Small intestine (tissue), 7 donors: ENCODE data around the gene NDUFV3. TPM values are rescaled to one million over a fixed set of nuclear protein-coding genes. Genes with fewer than 3 reads are reported as not detected.

Source experiments
- DNase-seq, 2 donors: peaks; one replicate each; pipeline versions ENCODE4 v3.0.0 to v3.0.0-alpha.2; 2013
- FAIRE-seq: peaks from 2 replicates; lab custom pipeline; 2012; peaks lifted over from hg19 to GRCh38; lab: Jason Lieb, UNC
- H3K27ac ChIP-seq, 3 donors: one replicate each; pipeline ENCODE4 v1.5.1; 2013; ENCODE audit warnings: low read length in 2 of 3, mild to moderate bottlenecking in 2 of 3, control low read depth in 1 of 3, inconsistent platforms in 1 of 3, low read depth in 1 of 3, moderate library complexity in 1 of 3
- H3K27me3 ChIP-seq, 3 donors: one replicate each; pipeline ENCODE4 v1.6.1; 2013; ENCODE audit warnings: low read length in 3 of 3, inconsistent platforms in 1 of 3; ENCODE audit not compliant: control insufficient read depth in 3 of 3, insufficient read depth in 3 of 3
- H3K36me3 ChIP-seq, 3 donors: one replicate each; pipeline ENCODE4 v1.6.1; 2013; ENCODE audit warnings: low read length in 3 of 3, inconsistent platforms in 1 of 3, low read depth in 1 of 3, mild to moderate bottlenecking in 1 of 3, moderate library complexity in 1 of 3; ENCODE audit not compliant: control insufficient read depth in 3 of 3, insufficient read depth in 2 of 3
- H3K4me1 ChIP-seq, 3 donors: one replicate each; pipeline ENCODE4 v1.6.1; 2013; ENCODE audit warnings: low read length in 2 of 3, inconsistent platforms in 1 of 3, low read depth in 1 of 3, mild to moderate bottlenecking in 1 of 3, moderate library complexity in 1 of 3; ENCODE audit not compliant: control insufficient read depth in 3 of 3, insufficient read depth in 2 of 3
- H3K4me3 ChIP-seq, 3 donors: one replicate each; pipeline ENCODE4 v1.5.1; 2013; ENCODE audit warnings: low read length in 3 of 3, control low read depth in 1 of 3, inconsistent platforms in 1 of 3, low read depth in 1 of 3, mild to moderate bottlenecking in 1 of 3, moderate library complexity in 1 of 3
- H3K9me3 ChIP-seq, 2 donors: one replicate each; pipeline ENCODE4 v1.6.1; 2013; ENCODE audit warnings: low read depth in 1 of 2, low read length in 1 of 2; ENCODE audit not compliant: control insufficient read depth in 2 of 2, insufficient read depth in 1 of 2
- WGBS, 3 donors: extraction: QIAGEN DNeasy Blood & Tissue Kit; methylation state at CpG; one replicate each; pipeline ENCODE4 v1.1.7; 2013; 5-methylcytosine and 5-hydroxymethylcytosine counted together
- polyA plus RNA-seq, 4 donors: library from polyadenylated mRNA; stranded (reverse) in 3 of 4; unstranded in 1 of 4; fragments of 200-250 nt in 3 of 4; fragments of 120-200 nt in 1 of 4; gene quantifications; one replicate each; pipeline versions ENCODE4 v1.2.1 to v1.2.3, GENCODE V29; 2013
- donor health status: healthy with polysubstance abuse.
- donor health status: control.
- donor health status: control.
- donor health status: Bipolar disorder and iron deficiency.
- donor health status: healthy.

Gene NDUFV3
- polyA plus RNA-seq, 4 donors = 15.9 to 29.2 (median 19.4) TPM

DNA sequence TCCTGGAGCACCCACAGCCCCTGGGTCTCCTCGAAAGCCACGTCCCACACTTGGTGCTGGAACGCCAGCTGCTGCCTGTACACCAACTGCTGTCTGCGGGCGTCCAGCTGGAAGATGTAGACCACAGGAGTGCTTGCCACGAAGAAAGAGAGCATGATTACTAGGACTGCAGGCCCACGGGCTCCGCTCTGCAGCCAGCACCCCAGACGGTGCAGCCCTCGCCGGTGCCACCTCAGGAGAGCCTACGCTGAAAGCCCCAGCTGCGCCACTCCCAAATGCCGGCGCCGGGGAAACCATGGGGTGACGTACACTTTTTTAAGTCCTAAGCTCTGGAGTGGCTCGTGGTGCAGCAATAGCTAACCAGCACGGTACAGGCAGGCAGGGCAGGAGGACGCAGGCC is 39.5 kb upstream of the NDUFV3 start:
- FAIRE-seq (no peak), DNase-seq (no peak)
- Histone ChIP-seq H3K27me3 (no peaks in the 10 kb centered on the region), H3K36me3 (peaks cover 38 to 95% (median 39%) of the 10 kb centered on the region in 3 donors), H3K4me3 (no peak overlapping the region), H3K4me1 (no peaks in the 10 kb centered on the region), H3K27ac (no peak overlapping the region), H3K9me3 (no peaks in the 10 kb centered on the region)
- 94 to 98% (median 98%) methylated on average over 20 of the region's 20 CpGs for WGBS, 3 donors

DNA sequence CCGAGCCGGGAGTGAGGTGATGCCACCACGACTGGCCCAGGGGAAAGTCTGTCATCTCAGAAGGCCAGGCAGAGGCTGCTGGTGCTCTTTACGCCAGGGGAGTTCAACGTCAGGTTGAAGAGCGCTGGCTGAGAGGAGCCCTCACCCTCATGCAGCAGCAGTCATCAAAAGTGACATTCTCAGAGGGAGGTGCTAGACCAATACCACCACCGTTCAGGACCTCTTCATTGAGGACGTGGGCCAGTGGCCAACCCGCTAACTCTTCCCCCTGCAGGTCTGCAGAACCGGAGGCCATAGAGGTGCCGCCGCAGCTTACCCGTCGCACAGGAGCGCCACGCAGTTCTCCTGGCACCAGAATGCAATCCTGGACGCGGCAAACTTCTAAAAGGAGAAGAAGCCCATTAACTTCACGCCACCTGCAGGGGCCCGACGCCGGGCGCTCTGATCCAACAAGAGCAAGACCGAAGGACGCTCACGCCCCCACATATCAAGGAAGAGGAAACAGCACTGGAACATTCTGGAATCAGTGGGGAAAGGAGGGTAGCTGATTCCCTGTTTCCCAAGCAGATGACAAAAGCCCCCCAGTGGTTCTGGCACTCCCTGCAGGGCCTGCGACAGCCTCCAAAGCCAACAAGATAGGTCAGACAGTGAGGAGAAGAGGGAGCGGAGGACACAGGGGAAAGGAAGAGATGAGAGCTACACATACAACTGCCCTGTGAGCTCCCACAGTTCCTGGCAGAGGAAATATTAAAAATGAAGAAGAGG is 38.7 kb upstream of the NDUFV3 start:
- no peaks in the 10 kb centered on the region for H3K4me1 ChIP-seq
- H3K4me3 ChIP-seq = no peak overlapping the region
- DNase-seq (no peak), FAIRE-seq (no peak)
- H3K9me3 ChIP-seq = no peaks in the 10 kb centered on the region
- H3K27ac ChIP-seq = no peak overlapping the region
- no peaks in the 10 kb centered on the region for H3K27me3 ChIP-seq
- peaks cover 36 to 96% (median 38%) of the 10 kb centered on the region in 3 donors for H3K36me3 ChIP-seq
- WGBS, 3 donors = 95% methylated on average over 27 to 28 of the region's 28 CpGs

DNA sequence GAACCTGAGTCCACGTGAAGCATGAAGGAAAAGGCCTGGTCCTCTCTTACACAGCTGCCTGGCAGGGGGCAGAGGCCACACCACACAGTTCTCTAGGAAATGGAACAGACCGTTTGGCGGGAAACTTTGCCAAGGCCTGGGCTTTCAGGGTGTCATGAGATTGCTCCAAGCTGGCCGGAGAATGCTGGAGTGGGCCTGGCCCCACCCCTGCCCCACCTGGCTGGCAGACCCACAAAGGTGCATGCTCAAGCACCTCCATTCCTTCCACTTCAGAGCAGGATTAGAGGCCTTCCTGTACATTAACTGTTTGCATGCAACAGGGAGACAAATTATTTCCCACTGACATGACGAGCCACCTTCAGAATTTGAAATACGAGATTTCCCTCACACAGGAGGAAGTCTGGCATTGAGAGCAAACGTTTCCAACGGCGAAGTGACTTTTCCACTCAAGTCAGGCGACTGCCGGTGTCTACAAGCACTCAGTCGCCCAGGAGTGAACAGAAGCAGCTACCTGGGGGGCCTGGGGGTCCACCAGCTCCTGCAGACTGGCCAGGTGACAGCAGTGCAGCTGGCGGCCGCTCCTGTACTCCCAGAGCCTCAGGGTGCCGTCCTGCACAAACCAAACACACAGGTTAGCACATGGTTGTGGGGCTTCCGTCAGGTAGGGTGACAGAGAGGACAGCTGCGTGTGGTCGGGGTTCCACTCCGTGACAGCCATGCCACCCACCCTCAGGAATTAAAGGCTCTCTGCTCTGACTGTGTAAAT is 37.8 kb upstream of the NDUFV3 start:
- peaks cover 32 to 96% (median 33%) of the 10 kb centered on the region in 3 donors for H3K36me3 ChIP-seq
- H3K4me1 ChIP-seq = no peaks in the 10 kb centered on the region
- FAIRE-seq (no peak), DNase-seq (no peak)
- H3K27ac ChIP-seq = no peak overlapping the region
- no peaks in the 10 kb centered on the region for H3K9me3 ChIP-seq
- H3K27me3 ChIP-seq = no peaks in the 10 kb centered on the region
- no peak overlapping the region for H3K4me3 ChIP-seq
- 91 to 94% (median 92%) methylated on average over 19 of the region's 19 CpGs for WGBS, 3 donors

DNA sequence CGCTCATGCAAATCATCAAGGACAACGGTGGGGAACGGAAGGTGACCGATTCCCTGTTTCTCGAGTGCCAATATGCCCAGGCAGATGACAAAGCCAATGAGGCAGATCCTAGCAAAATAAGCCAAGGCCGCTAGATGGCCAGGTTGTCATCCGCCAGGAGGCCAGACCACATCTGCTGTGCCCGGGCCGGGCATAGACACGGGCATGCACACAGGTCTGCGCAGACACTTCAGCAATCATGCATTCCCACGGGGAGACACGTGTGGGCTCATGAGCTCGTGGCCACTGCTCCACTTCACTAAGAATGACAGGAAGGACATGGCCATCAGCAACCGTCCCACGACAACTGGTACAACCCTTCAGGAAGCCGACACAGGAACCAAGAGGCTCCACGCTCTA is 37.2 kb upstream of the NDUFV3 start:
- no peak for DNase-seq
- FAIRE-seq = no peak
- Histone ChIP-seq H3K4me1 (no peaks in the 10 kb centered on the region), H3K27me3 (no peaks in the 10 kb centered on the region), H3K36me3 (peaks cover 32 to 96% (median 33%) of the 10 kb centered on the region in 3 donors), H3K9me3 (no peaks in the 10 kb centered on the region), H3K27ac (no peak overlapping the region), H3K4me3 (no peak overlapping the region)
- 86 to 95% (median 95%) methylated on average over 18 of the region's 18 CpGs for WGBS, 3 donors

DNA sequence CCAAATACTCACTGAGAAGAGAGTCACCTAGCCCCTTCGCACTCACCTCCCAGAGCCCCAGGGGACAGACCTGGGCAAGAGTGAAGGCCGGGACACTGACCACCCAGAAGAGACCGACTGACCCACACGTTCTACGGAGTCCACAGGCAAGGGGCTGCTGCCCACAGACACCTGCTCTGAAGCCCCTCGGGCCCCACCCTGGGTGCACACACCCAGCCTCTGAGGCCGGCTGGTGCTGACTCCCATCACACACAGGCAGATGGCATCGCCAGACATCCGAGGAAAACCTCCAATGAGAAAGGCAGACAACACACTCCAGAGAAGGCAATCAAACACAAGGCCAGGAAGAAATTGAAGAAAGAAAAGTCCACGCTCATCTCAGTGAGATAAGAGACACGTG is 35.9 kb upstream of the NDUFV3 start:
- Histone ChIP-seq H3K27ac (no peak overlapping the region), H3K36me3 (peaks cover 27 to 93% (median 30%) of the 10 kb centered on the region in 3 donors), H3K9me3 (no peaks in the 10 kb centered on the region), H3K27me3 (no peaks in the 10 kb centered on the region), H3K4me3 (no peak overlapping the region), H3K4me1 (no peaks in the 10 kb centered on the region)
- FAIRE-seq (no peak), DNase-seq (no peak)
- WGBS, 3 donors = 94 to 95% (median 95%) methylated on average over 11 of the region's 11 CpGs

DNA sequence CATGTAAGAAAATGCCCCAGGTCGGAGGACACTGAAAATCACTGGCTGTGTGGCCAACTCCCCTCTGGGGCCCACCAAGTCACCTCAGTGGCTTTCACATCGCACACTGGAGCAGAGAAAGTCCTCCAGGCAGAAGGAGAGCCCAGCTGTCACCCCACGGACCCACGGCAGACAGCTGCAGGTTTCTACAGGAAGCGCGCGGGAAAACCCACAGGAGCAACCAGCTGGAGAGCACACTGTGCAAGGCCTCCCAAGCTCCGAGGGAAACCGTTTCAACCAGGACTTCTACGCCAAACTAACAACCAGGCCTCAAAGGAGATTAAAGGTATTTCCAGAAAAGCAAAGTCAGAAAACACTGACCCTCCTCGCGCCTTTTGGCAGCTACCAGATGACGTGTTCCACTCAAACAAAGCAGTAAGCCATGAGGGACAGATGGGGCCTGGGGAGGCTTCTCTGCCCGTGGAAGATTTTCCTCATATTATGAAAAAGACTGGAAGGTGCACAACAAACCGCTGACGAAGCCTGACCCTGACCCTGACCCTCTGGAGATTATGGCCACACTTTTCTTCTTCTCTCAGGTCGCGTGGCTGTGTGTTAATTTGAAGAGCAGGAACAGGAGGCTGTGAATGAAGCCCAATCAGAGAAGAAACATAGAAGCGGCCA is 34.8 kb upstream of the NDUFV3 start:
- no peak for FAIRE-seq
- Histone ChIP-seq H3K4me3 (no peak overlapping the region), H3K27me3 (no peaks in the 10 kb centered on the region), H3K4me1 (no peaks in the 10 kb centered on the region), H3K27ac (no peak overlapping the region), H3K9me3 (no peaks in the 10 kb centered on the region), H3K36me3 (peaks cover 23 to 94% (median 30%) of the 10 kb centered on the region in 3 donors)
- 85 to 90% (median 89%) methylated on average over 19 of the region's 19 CpGs for WGBS, 3 donors
- no peak for DNase-seq

DNA sequence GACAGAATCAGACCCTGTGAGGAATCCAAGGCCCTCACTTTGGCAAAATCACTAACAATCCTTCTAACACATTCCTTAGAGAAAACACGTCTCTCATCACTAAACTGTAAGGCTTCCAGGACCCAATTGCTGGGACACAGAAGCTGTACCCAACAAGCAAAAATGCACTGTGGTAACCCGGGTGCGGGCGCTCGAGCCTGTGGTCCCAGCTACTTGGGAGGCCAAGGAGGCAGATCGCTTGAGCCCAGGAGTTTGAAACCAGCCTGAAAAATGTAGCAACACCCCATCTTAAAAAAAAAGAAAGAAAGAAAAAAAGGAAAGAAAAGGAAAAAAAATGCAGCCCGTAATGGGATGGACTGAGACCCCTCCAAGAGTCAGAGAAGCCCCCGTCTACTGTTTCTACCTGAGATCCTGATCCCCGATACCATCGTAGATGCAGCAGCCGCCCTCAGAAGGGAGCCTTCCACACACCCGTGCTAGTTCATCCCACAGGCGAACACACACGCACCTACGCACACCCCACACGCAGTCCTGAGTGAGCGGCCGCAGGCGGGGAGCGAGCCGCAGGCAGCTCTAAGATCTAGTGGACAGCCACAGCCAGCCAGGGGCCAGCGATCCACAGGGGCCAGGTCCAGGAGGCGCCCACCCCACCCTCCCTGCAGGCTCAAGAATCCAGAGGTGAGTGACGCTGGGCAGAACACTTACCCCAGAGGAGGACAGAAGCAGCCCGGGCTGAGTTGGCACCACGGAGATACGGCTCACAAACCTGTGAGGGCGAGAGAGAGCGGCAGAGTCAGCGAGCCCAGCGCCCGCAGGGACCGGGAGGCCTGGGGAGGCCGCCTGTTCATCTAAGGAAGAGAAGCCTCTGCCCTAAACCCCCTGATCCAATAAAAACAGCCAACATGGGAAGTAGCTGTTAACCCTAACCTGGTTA is 33.9 kb upstream of the NDUFV3 start:
- 96% methylated on average over 33 to 34 of the region's 34 CpGs for WGBS, 3 donors
- FAIRE-seq = no peak
- no peaks in the 10 kb centered on the region for H3K9me3 ChIP-seq

More for the DNA sequence above, 33.9 kb upstream of the NDUFV3 start:
- Histone ChIP-seq H3K27me3 (no peaks in the 10 kb centered on the region), H3K27ac (no peak overlapping the region), H3K36me3 (peaks cover 15 to 90% (median 24%) of the 10 kb centered on the region in 3 donors), H3K4me3 (no peak overlapping the region), H3K4me1 (no peaks in the 10 kb centered on the region)
- no peak for DNase-seq
